Stomach (tissue), 9 donors: ENCODE results near the gene EEF1G. TPM values are rescaled to one million over a fixed set of nuclear protein-coding genes. Genes with fewer than 3 reads are reported as not detected.
A peak's percentile ranks its signal among the peaks of the same experiment; 100 is the strongest.

ENCODE experiments used
- DNase-seq, 2 donors: peaks; one replicate each; pipeline versions ENCODE4 v3.0.0 to v3.0.0-alpha.2; 2013 to 2019
- H3K27ac ChIP-seq, 5 donors: fragments of 200-600 bp in 4 of 5; sonication (generic) in 4 of 5; one replicate each; pipeline ENCODE4 v1.5.1; 2013 to 2019; ENCODE audit warnings: mild to moderate bottlenecking in 1 of 5, moderate library complexity in 1 of 5
- H3K27me3 ChIP-seq, 3 donors: fragments of 200-600 bp; sonication (generic); one replicate each; pipeline ENCODE4 v1.5.1; 2017 to 2019; ENCODE audit warnings: mixed run types in 1 of 3
- H3K36me3 ChIP-seq, 4 donors: fragments of 200-600 bp; sonication (generic); 1 replicate in 3 of 4; 2 replicates in 1 of 4; pipeline ENCODE4 v1.5.1; 2016 to 2019
- H3K4me1 ChIP-seq, 4 donors: fragments of 200-600 bp; sonication (generic); one replicate each; pipeline ENCODE4 v1.5.1; 2016 to 2019
- H3K4me3 ChIP-seq, 4 donors: fragments of 200-600 bp; sonication (generic) in 3 of 4; one replicate each; pipeline ENCODE4 v1.5.1; 2016 to 2019; ENCODE audit warnings: mild to moderate bottlenecking in 1 of 4
- H3K9me3 ChIP-seq, 4 donors: fragments of 200-600 bp; sonication (generic); one replicate each; pipeline ENCODE4 v1.5.1; 2016 to 2019
- CTCF ChIP-seq, 7 experiments: fragments of 450-650 bp in 4 of 7; fragments of 200-600 bp in 3 of 7; sonication (generic) in 3 of 7; IDR thresholded peaks; one replicate each; pipeline ENCODE4 v1.5.1; 2016 to 2019; ENCODE audit warnings: antibody characterized with exemption in 7 of 7, control low read depth in 2 of 7, mild to moderate bottlenecking in 1 of 7
- EP300 ChIP-seq: sonication (generic); formaldehyde crosslinking; IDR thresholded peaks from one replicate; pipeline ENCODE4 v1.6.1; 2017; ENCODE audit warnings: antibody characterized with exemption
- POLR2A ChIP-seq, 4 donors: fragments of 450-650 bp; IDR thresholded peaks; one replicate each; pipeline ENCODE4 v1.6.1; 2016; ENCODE audit warnings: antibody characterized with exemption in 4 of 4, control low read depth in 2 of 4, mild to moderate bottlenecking in 1 of 4, moderate library complexity in 1 of 4
- POLR2AphosphoS5 ChIP-seq, 3 donors: sonication (generic); formaldehyde crosslinking; IDR thresholded peaks; one replicate each; pipeline ENCODE4 v1.6.1; 2016; ENCODE audit warnings: antibody characterized with exemption in 3 of 3
- WGBS, 5 donors: extraction: QIAGEN DNeasy Blood & Tissue Kit in 3 of 5; methylation state at CpG; one replicate each; pipeline versions ENCODE4 v1.1.5 to v1.1.7; 2013 to 2018; 5-methylcytosine and 5-hydroxymethylcytosine counted together
- intact Hi-C: fragments of 100-400 bp; cut with DNase I; formaldehyde crosslinking; loops from one replicate; pipeline ENCODE4 v1.15.1; 2023; ENCODE audit warnings: low total_unique reads
- polyA plus RNA-seq, 3 donors: library from polyadenylated mRNA; stranded (reverse); fragments of 200-250 nt; gene quantifications; one replicate each; pipeline ENCODE4 v1.2.3, GENCODE V29; 2013
- small RNA-seq, 4 donors: library from RNA; depleted of rRNA; stranded (forward); fragments of <200 nt; gene quantifications; one replicate each; pipeline ENCODE3, GENCODE V24; 2016
- total RNA-seq, 5 donors: library from RNA; depleted of rRNA; stranded (reverse); fragments of >200 nt; gene quantifications; one replicate each; pipeline versions ENCODE4 v1.1.0 to v1.2.3, GENCODE V29; 2014 to 2016
- donor health status: healthy with polysubstance abuse.
- donor health status: Bipolar disorder and iron deficiency.
- donor health status: healthy.

EEF1G gene
- total and polyA plus RNA-seq, 8 donors: 671 to 1,760 (median 1,103) TPM

DNA sequence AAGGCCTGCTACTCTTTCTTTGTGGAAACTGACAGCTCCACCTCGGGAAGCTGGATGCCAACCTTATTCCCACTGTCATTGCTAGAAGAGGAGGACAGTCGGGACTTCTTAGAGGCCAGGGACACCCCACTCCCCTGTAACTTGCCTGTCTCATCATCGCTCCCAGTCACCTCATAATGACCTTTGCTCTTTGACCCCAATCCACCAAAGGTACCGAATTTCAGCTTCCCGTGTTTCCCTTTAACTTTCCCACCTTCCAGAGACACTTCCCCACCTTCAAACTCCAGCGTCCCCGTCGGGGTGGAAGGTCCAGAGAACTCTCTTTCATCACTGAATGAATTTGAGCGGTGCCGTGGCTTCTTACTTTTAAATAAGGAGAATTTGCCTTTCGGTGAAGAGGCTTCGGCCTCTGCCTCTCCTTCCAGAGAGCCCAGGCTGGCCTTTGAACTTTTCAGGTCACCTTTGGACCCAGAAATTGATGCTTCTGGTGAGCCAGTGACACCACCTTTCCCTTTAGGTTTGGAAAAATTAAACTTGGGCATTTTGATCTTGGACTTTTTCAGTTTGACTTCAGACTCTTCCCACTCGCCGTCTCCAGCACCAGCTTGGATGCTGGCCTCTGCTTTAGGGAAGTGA, 56.8 kb downstream of the EEF1G start:
- Histone ChIP-seq H3K4me1 (peaks cover 0 to 46% (median 11%) of the 10 kb centered on the region in 4 donors), H3K9me3 (no peaks in the 10 kb centered on the region), H3K27me3 (no peaks in the 10 kb centered on the region), H3K27ac (peak overlapping the region in 2 of 5 donors; percentile 5 to 21), H3K4me3 (no peak overlapping the region), H3K36me3 (peaks cover 55 to 79% (median 78%) of the 10 kb centered on the region in 4 donors)
- WGBS, 5 donors: 81 to 88% (median 86%) methylated on average over 14 of the region's 14 CpGs
- intact Hi-C loops: no loop called here
- DNase-seq: no peak
- TF ChIP-seq CTCF (IDR thresholded peaks at IDR 0.05) (no peak), EP300 (no peak), POLR2AphosphoS5 (IDR thresholded peaks at IDR 0.05) (no peak), POLR2A (IDR thresholded peaks at IDR 0.05) (no peak)

- intact Hi-C loops: no loop called here
- H3K36me3 ChIP-seq: peaks cover 28 to 52% (median 51%) of the 10 kb centered on the region in 4 donors
- H3K27ac ChIP-seq: no peak overlapping the region
- WGBS, 5 donors: 74 to 83% (median 81%) methylated on average over 7 of the region's 7 CpGs
- DNase-seq: no peak
- TF ChIP-seq EP300 (no peak), CTCF (IDR thresholded peaks at IDR 0.05) (no peak), POLR2AphosphoS5 (IDR thresholded peaks at IDR 0.05) (no peak), POLR2A (IDR thresholded peaks at IDR 0.05) (no peak)
- no peak overlapping the region for H3K4me3 ChIP-seq
- H3K9me3 ChIP-seq: no peaks in the 10 kb centered on the region
- H3K4me1 ChIP-seq: peaks cover 5 to 59% (median 25%) of the 10 kb centered on the region in 4 donors
- H3K27me3 ChIP-seq: no peaks in the 10 kb centered on the region
These were observed 59.5 kb downstream of the EEF1G start for GRCh38 chr11:62514151-62514550.

- no peak overlapping the region for H3K4me3 ChIP-seq
- H3K36me3 ChIP-seq: peaks cover 23 to 47% (median 46%) of the 10 kb centered on the region in 4 donors
- peak overlapping the region in 2 of 5 donors; percentile 24 to 85 for H3K27ac ChIP-seq
- H3K9me3 ChIP-seq: no peaks in the 10 kb centered on the region
- H3K4me1 ChIP-seq: peaks cover 11 to 64% (median 30%) of the 10 kb centered on the region in 4 donors
- no peaks in the 10 kb centered on the region for H3K27me3 ChIP-seq
- 84 to 91% (median 88%) methylated on average over 10 of the region's 10 CpGs for WGBS, 5 donors
- intact Hi-C loops: no loop called here
- DNase-seq: no peak
- TF ChIP-seq EP300 (no peak), POLR2A (IDR thresholded peaks at IDR 0.05) (no peak), POLR2AphosphoS5 (IDR thresholded peaks at IDR 0.05) (no peak), CTCF (IDR thresholded peaks at IDR 0.05) (no peak)
These were observed 60.1 kb downstream of the EEF1G start for GRCh38 chr11:62513626-62514025.

DNA sequence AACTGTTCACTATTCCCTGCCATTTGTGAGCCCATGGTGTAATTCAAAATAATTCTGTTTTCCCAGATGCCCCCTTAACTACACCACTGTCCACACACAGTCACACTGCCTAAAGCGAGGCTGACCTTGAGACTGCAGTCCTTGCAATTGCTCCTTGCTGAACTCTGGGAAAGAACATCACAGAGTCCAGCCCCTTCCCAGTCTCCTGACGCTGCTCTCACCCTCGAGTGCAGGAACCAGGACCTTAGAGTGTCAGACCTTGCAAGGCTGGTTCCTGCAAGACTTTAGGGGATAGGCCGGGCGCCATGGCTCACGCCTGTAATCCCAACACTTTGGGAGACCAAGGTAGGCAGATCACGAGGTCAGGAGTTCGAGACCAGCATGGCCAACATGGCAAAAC, 60.7 kb downstream of the EEF1G start:
- no peak for DNase-seq
- no peak for TF ChIP-seq EP300
- TF ChIP-seq POLR2AphosphoS5 (IDR thresholded peaks at IDR 0.05): no peak
- Histone ChIP-seq H3K36me3 (peaks cover 16 to 40% (median 39%) of the 10 kb centered on the region in 4 donors), H3K4me1 (peaks cover 13 to 64% (median 36%) of the 10 kb centered on the region in 4 donors), H3K27ac (peak overlapping the region in 2 of 5 donors; percentile 52 to 85), H3K9me3 (no peaks in the 10 kb centered on the region), H3K27me3 (no peaks in the 10 kb centered on the region), H3K4me3 (no peak overlapping the region)
- WGBS, 5 donors: 58 to 85% (median 85%) methylated on average over 4 to 8 of the region's 8 CpGs
- intact Hi-C loops: no loop called here

Small RNA genes lying within 50 kb of the gene (small RNA-seq; reads per million reads assigned to genes)
- gene AP001458.1 (0 reads per million in 4 donors), gene EEF1G (0 reads per million in 4 donors), gene MIR6747 (0 reads per million in 4 donors)

Other genes with a start within 250 kb of the EEF1G start
- 10 to 100 TPM in 4 of 5 donors, 1 to 10 TPM in 1; 2.9 to 82.0 (median 57.6) TPM for gene ASRGL1, start 236.4 kb downstream of the EEF1G start, total RNA-seq
- 10 to 100 TPM; 11.0 to 32.7 (median 16.3) TPM for gene ASRGL1, start 236.4 kb downstream of the EEF1G start, polyA plus RNA-seq
- gene SCGB1A1, start 154.9 kb downstream of the EEF1G start, total RNA-seq: 10 to 100 TPM in 1 of 5 donors, 1 to 10 TPM in 1, not detected in 3; 2.6 to 11.2 TPM
- gene SCGB1A1, start 154.9 kb downstream of the EEF1G start, polyA plus RNA-seq: 10 to 100 TPM in 1 of 3 donors, not detected in 2; 53.9 TPM
- 100 to 1,000 TPM; 550 to 693 (median 622) TPM for gene AHNAK, start 27.1 kb downstream of the EEF1G start, total RNA-seq
- gene AHNAK, start 27.1 kb downstream of the EEF1G start, polyA plus RNA-seq: 10 to 100 TPM; 37.4 to 76.8 (median 60.3) TPM
- gene TUT1, start 17.6 kb upstream of the EEF1G start, total RNA-seq: 10 to 100 TPM in 3 of 5 donors, 1 to 10 TPM in 2; 6.1 to 36.2 (median 12.3) TPM
- 10 to 100 TPM; 13.3 to 18.9 (median 16.3) TPM for gene TUT1, start 17.6 kb upstream of the EEF1G start, polyA plus RNA-seq
- 100 to 1,000 TPM in 1 of 5 donors, 10 to 100 TPM in 4; 53.9 to 110 (median 85.3) TPM for gene MTA2, start 28.0 kb upstream of the EEF1G start, total RNA-seq
- 10 to 100 TPM; 32.8 to 44.6 (median 34.7) TPM for gene MTA2, start 28.0 kb upstream of the EEF1G start, polyA plus RNA-seq
- 100 to 1,000 TPM in 1 of 5 donors, 10 to 100 TPM in 4; 24.4 to 112 (median 51.8) TPM for gene EML3, start 38.9 kb upstream of the EEF1G start, total RNA-seq
- gene EML3, start 38.9 kb upstream of the EEF1G start, polyA plus RNA-seq: 10 to 100 TPM; 68.1 to 71.3 (median 69.2) TPM
- gene ROM1, start 39.4 kb upstream of the EEF1G start, total RNA-seq: 1 to 10 TPM in 3 of 5 donors, under 1 TPM in 1, not detected in 1; 0.29 to 5.8 (median 2.8) TPM
- gene ROM1, start 39.4 kb upstream of the EEF1G start, polyA plus RNA-seq: 10 to 100 TPM in 1 of 3 donors, 1 to 10 TPM in 2; 4.6 to 13.0 (median 5.1) TPM
- 10 to 100 TPM in 4 of 5 donors, 1 to 10 TPM in 1; 5.2 to 50.8 (median 13.8) TPM for gene B3GAT3, start 48.1 kb upstream of the EEF1G start, total RNA-seq
- gene B3GAT3, start 48.1 kb upstream of the EEF1G start, polyA plus RNA-seq: 10 to 100 TPM; 18.5 to 38.8 (median 27.6) TPM
- gene GANAB, start 72.7 kb upstream of the EEF1G start, total RNA-seq: 100 to 1,000 TPM in 2 of 5 donors, 10 to 100 TPM in 3; 66.0 to 155 (median 95.5) TPM
- gene GANAB, start 72.7 kb upstream of the EEF1G start, polyA plus RNA-seq: 10 to 100 TPM; 21.4 to 70.7 (median 66.2) TPM
- 10 to 100 TPM in 4 of 5 donors, 1 to 10 TPM in 1; 5.8 to 16.7 (median 15.1) TPM for gene INTS5, start 79.4 kb upstream of the EEF1G start, total RNA-seq
- 1 to 10 TPM; 5.9 to 7.2 (median 7.2) TPM for gene INTS5, start 79.4 kb upstream of the EEF1G start, polyA plus RNA-seq
- 10 to 100 TPM in 4 of 5 donors, 1 to 10 TPM in 1; 5.8 to 58.2 (median 27.2) TPM for gene C11orf98, start 91.3 kb upstream of the EEF1G start, total RNA-seq
- gene C11orf98, start 91.3 kb upstream of the EEF1G start, polyA plus RNA-seq: 100 to 1,000 TPM; 112 to 179 (median 139) TPM
- gene CSKMT, start 91.4 kb upstream of the EEF1G start, total RNA-seq: 1 to 10 TPM in 4 of 5 donors, not detected in 1; 3.5 to 7.6 (median 4.9) TPM
- 10 to 100 TPM in 2 of 3 donors, 1 to 10 TPM in 1; 8.7 to 25.5 (median 19.9) TPM for gene CSKMT, start 91.4 kb upstream of the EEF1G start, polyA plus RNA-seq
- 10 to 100 TPM in 2 of 5 donors, 1 to 10 TPM in 3; 4.2 to 49.8 (median 8.1) TPM for gene UQCC3, start 97.8 kb upstream of the EEF1G start, total RNA-seq
- gene UQCC3, start 97.8 kb upstream of the EEF1G start, polyA plus RNA-seq: 10 to 100 TPM; 16.2 to 30.3 (median 20.9) TPM
- 10 to 100 TPM in 3 of 5 donors, 1 to 10 TPM in 1, under 1 TPM in 1; 0.45 to 56.6 (median 10.3) TPM for gene LBHD1, start 98.4 kb upstream of the EEF1G start, total RNA-seq
- gene LBHD1, start 98.4 kb upstream of the EEF1G start, polyA plus RNA-seq: 1 to 10 TPM; 4.9 to 6.8 (median 5.5) TPM
- gene UBXN1, start 105.2 kb upstream of the EEF1G start, total RNA-seq: 100 to 1,000 TPM in 3 of 5 donors, 10 to 100 TPM in 2; 78.6 to 236 (median 151) TPM
- 100 to 1,000 TPM; 113 to 236 (median 194) TPM for gene UBXN1, start 105.2 kb upstream of the EEF1G start, polyA plus RNA-seq
- gene LRRN4CL, start 115.6 kb upstream of the EEF1G start, total RNA-seq: 10 to 100 TPM in 2 of 5 donors, 1 to 10 TPM in 3; 4.0 to 20.0 (median 8.2) TPM
- gene LRRN4CL, start 115.6 kb upstream of the EEF1G start, polyA plus RNA-seq: 1 to 10 TPM; 1.6 to 4.6 (median 1.8) TPM
- gene BSCL2, start 133.5 kb upstream of the EEF1G start, total RNA-seq: 100 to 1,000 TPM in 3 of 5 donors, 10 to 100 TPM in 2; 29.9 to 144 (median 110) TPM
- 10 to 100 TPM; 63.4 to 95.9 (median 92.6) TPM for gene BSCL2, start 133.5 kb upstream of the EEF1G start, polyA plus RNA-seq
- not detected for gene GNG3, start 133.8 kb upstream of the EEF1G start, total RNA-seq
- under 1 TPM in 1 of 3 donors, not detected in 2; 0.75 TPM for gene GNG3, start 133.8 kb upstream of the EEF1G start, polyA plus RNA-seq
- 10 to 100 TPM; 10.3 to 73.5 (median 36.0) TPM for gene HNRNPUL2, start 153.6 kb upstream of the EEF1G start, total RNA-seq
- 10 to 100 TPM; 25.1 to 28.6 (median 27.3) TPM for gene HNRNPUL2, start 153.6 kb upstream of the EEF1G start, polyA plus RNA-seq
- gene TTC9C, start 154.6 kb upstream of the EEF1G start, total RNA-seq: 10 to 100 TPM in 1 of 5 donors, 1 to 10 TPM in 3, under 1 TPM in 1; 0.89 to 26.6 (median 8.2) TPM
- 10 to 100 TPM; 16.6 to 33.6 (median 26.0) TPM for gene TTC9C, start 154.6 kb upstream of the EEF1G start, polyA plus RNA-seq
- 10 to 100 TPM in 2 of 5 donors, 1 to 10 TPM in 2, not detected in 1; 4.2 to 16.5 (median 9.5) TPM for gene ZBTB3, start 180.3 kb upstream of the EEF1G start, total RNA-seq
- 1 to 10 TPM; 3.3 to 6.9 (median 3.4) TPM for gene ZBTB3, start 180.3 kb upstream of the EEF1G start, polyA plus RNA-seq
- gene POLR2G, start 187.7 kb upstream of the EEF1G start, total RNA-seq: 10 to 100 TPM in 4 of 5 donors, 1 to 10 TPM in 1; 3.8 to 95.5 (median 23.9) TPM
- 100 to 1,000 TPM in 1 of 3 donors, 10 to 100 TPM in 2; 85.8 to 119 (median 88.7) TPM for gene POLR2G, start 187.7 kb upstream of the EEF1G start, polyA plus RNA-seq
- gene TAF6L, start 197.5 kb upstream of the EEF1G start, total RNA-seq: 10 to 100 TPM in 4 of 5 donors, 1 to 10 TPM in 1; 4.6 to 35.0 (median 11.0) TPM
- gene TAF6L, start 197.5 kb upstream of the EEF1G start, polyA plus RNA-seq: 10 to 100 TPM in 2 of 3 donors, 1 to 10 TPM in 1; 7.5 to 19.7 (median 19.3) TPM
- 100 to 1,000 TPM in 1 of 5 donors, 10 to 100 TPM in 3, not detected in 1; 26.1 to 135 (median 85.5) TPM for gene TMEM179B, start 213.5 kb upstream of the EEF1G start, total RNA-seq
- gene TMEM179B, start 213.5 kb upstream of the EEF1G start, polyA plus RNA-seq: 10 to 100 TPM; 28.3 to 68.6 (median 32.1) TPM
- gene TMEM223, start 218.1 kb upstream of the EEF1G start, total RNA-seq: 10 to 100 TPM in 2 of 5 donors, 1 to 10 TPM in 1, under 1 TPM in 1, not detected in 1; 0.89 to 14.9 (median 10.7) TPM
- 10 to 100 TPM; 10.2 to 28.2 (median 17.7) TPM for gene TMEM223, start 218.1 kb upstream of the EEF1G start, polyA plus RNA-seq
- gene NXF1, start 231.5 kb upstream of the EEF1G start, total RNA-seq: 10 to 100 TPM; 30.7 to 83.5 (median 56.5) TPM
- gene NXF1, start 231.5 kb upstream of the EEF1G start, polyA plus RNA-seq: 100 to 1,000 TPM in 1 of 3 donors, 10 to 100 TPM in 2; 23.5 to 138 (median 49.6) TPM